T-helper 17 cell (primary cell): ENCODE results near the gene CEP68. TPM values are rescaled to one million over a fixed set of nuclear protein-coding genes. Genes with fewer than 3 reads are reported as not detected.

Experiments
- ATAC-seq: fragments of 150-1000 bp; cut with Tn5 transposase; 2 replicates; pipeline ENCODE4 v1.10.0; 2021; ENCODE audit warnings: mild to moderate bottlenecking, moderate library complexity
- DNase-seq, 3 donors: peaks; one replicate each; pipeline versions ENCODE4 v3.0.0 to v3.0.0-alpha.2; 2020 to 2021
- H3K9me3 ChIP-seq: one replicate; pipeline ENCODE4 v1.7.0; 2013; ENCODE audit warnings: low read length, mild to moderate bottlenecking; ENCODE audit not compliant: control insufficient read depth, poor library complexity, severe bottlenecking
- H3K27ac Mint-ChIP-seq: one replicate; pipeline ENCODE4 v1.8.0; 2022; ENCODE audit warnings: mild to moderate bottlenecking, moderate library complexity, mixed read lengths
- H3K27me3 Mint-ChIP-seq: one replicate; pipeline ENCODE4 v1.8.0; 2022; ENCODE audit warnings: mixed read lengths
- H3K36me3 Mint-ChIP-seq: one replicate; pipeline ENCODE4 v1.8.0; 2022; ENCODE audit warnings: low read depth, mixed read lengths
- H3K4me1 Mint-ChIP-seq: one replicate; pipeline ENCODE4 v1.8.0; 2022; ENCODE audit warnings: mild to moderate bottlenecking, mixed read lengths
- H3K4me3 Mint-ChIP-seq: one replicate; pipeline ENCODE4 v1.8.0; 2022; ENCODE audit warnings: mild to moderate bottlenecking, moderate library complexity, mixed read lengths
- total RNA-seq, 4 donors: library from RNA in 2 of 4; stranded (reverse) in 2 of 4; gene quantifications; one replicate each; pipeline ENCODE4 v1.2.3 and lab custom pipeline; 2022 to 2026

CEP68 gene
- total RNA-seq, 2 donors from 2014 or later = 13.6 to 22.5 TPM

DNA sequence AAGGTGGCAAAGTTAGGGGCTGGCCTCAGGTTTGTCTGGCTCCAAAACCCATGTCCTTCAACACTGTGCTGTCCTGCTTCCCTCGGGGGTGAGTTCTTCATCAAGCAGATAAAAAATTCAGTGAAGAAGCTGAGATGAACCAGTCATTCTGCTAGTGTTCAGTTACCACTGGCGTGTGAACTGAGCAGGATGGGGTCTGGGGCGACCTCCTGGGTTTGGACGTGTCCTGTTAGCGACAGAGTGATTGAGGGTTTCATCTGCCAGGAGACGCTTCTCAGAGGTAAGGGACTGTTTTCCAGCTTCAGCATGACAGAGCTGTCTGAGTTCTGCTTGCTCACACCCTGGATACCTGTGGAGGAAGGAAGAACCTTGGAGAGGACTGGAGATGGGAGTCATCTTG, 14.6 kb downstream of the CEP68 start:
- peak overlapping the region; percentile 86 for H3K27ac Mint-ChIP-seq
- DNase-seq (no peak), ATAC-seq (no peak)
- H3K9me3 ChIP-seq = no peaks in the 10 kb centered on the region
- H3K4me3 Mint-ChIP-seq = no peak overlapping the region
- H3K4me1 Mint-ChIP-seq = peaks cover 26% of the 10 kb centered on the region
- H3K27me3 Mint-ChIP-seq = no peaks in the 10 kb centered on the region
- no peaks in the 10 kb centered on the region for H3K36me3 Mint-ChIP-seq

- H3K36me3 Mint-ChIP-seq = no peaks in the 10 kb centered on the region
- peaks cover 25% of the 10 kb centered on the region for H3K4me1 Mint-ChIP-seq
- no peaks in the 10 kb centered on the region for H3K9me3 ChIP-seq
- no peak for ATAC-seq
- peak overlapping the region; percentile 86 for H3K27ac Mint-ChIP-seq
- no peak for DNase-seq
- no peak overlapping the region for H3K4me3 Mint-ChIP-seq
- H3K27me3 Mint-ChIP-seq = no peaks in the 10 kb centered on the region
Measured at GRCh38 chr2:65071499-65072180, 15.4 kb downstream of the CEP68 start.

GRCh38 chr2:65072181-65072970, 16.2 kb downstream of the CEP68 start:
- no peak for ATAC-seq
- H3K27ac Mint-ChIP-seq = peak overlapping the region; percentile 86
- no peak overlapping the region for H3K4me3 Mint-ChIP-seq
- H3K9me3 ChIP-seq = no peaks in the 10 kb centered on the region
- no peak for DNase-seq
- H3K4me1 Mint-ChIP-seq = peaks cover 23% of the 10 kb centered on the region
- no peaks in the 10 kb centered on the region for H3K27me3 Mint-ChIP-seq
- H3K36me3 Mint-ChIP-seq = no peaks in the 10 kb centered on the region

DNA sequence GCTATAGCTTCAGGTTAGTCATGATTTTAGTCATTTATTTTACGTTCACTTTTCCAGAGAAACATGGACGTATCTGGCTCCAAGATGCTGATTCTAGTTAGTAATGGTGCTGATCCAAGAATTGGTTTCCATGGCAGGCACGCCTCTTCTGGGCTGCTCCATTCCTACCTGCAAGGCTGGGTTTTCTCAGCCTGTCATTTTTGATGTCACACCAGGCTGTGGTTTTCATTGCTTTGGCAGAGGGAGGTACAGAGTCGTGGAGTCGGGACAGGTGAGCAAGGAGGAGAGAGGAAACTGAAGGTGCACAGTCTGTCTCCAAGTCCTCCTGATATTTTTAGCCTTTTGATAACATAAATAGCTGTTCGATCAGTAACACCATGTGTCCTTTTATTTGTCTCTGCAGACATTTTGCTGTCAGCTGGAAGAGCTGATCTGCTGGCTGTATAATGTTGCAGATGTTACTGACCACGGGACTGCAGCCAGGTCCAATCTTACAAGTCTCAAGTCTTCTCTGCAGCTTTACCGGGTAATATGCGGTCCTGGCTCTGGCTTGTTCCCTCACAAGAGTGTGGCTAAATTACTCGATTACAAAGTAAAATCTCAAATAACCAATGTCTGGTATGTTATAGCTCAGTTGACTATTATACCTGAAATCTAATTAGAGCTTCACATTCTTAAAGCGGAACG, 17.8 kb downstream of the CEP68 start:
- DNase-seq (no peak), ATAC-seq (no peak)
- H3K27ac Mint-ChIP-seq = peak overlapping the region; percentile 74
- H3K4me1 Mint-ChIP-seq = peaks cover 12% of the 10 kb centered on the region
- H3K4me3 Mint-ChIP-seq = no peak overlapping the region
- H3K27me3 Mint-ChIP-seq = no peaks in the 10 kb centered on the region
- no peaks in the 10 kb centered on the region for H3K36me3 Mint-ChIP-seq
- no peaks in the 10 kb centered on the region for H3K9me3 ChIP-seq

- Mint-ChIP-seq H3K36me3 (no peaks in the 10 kb centered on the region), H3K4me3 (no peak overlapping the region), H3K4me1 (peaks cover 6% of the 10 kb centered on the region), H3K27me3 (no peaks in the 10 kb centered on the region), H3K27ac (no peak overlapping the region)
- H3K9me3 ChIP-seq = no peaks in the 10 kb centered on the region
- ATAC-seq = no peak
- no peak for DNase-seq
Measured at GRCh38 chr2:65075176-65075575, 19.0 kb downstream of the CEP68 start.

DNA sequence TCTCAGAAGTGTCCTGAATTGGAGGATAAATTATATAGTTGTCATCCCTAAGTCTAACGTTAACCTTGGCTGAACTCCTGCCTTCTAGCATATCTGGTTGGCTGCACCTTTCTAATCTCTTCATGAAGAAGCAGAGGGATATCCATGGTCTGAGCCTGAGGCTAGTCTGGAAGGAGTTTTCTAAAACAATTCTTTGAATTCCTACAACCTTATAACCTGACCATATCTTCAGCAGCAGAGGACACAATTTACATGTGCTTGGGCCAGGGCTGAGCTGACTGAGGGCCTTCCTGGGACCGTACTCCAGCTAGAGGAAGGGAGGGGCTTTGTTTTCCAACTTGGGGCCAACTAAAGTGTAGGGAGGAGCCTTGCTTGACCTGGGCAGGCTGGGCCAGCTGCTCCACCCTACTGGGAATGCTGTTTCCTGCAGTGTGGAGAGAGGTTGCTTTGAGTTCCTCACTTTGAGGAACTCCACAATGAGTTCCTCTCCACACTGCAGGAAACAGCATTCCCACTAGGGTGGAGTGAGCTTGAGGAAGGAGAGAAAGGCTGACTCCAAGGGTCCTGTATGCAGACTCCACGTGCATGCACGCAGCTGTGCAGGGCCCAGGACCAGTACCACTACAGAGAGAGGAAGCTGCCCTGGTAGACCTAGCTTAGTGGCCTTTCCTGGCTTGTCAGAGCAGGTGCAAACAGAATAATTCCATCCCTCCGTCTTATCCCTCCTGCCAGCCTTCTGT, 19.6 kb downstream of the CEP68 start:
- Mint-ChIP-seq H3K4me1 (peaks cover 4% of the 10 kb centered on the region), H3K36me3 (no peaks in the 10 kb centered on the region), H3K27ac (no peak overlapping the region), H3K27me3 (no peaks in the 10 kb centered on the region), H3K4me3 (no peak overlapping the region)
- H3K9me3 ChIP-seq = no peaks in the 10 kb centered on the region
- no peak for ATAC-seq
- DNase-seq = no peak

GRCh38 chr2:65076345-65076710, 20.1 kb downstream of the CEP68 start:
- Mint-ChIP-seq H3K4me3 (no peak overlapping the region), H3K27me3 (no peaks in the 10 kb centered on the region), H3K36me3 (no peaks in the 10 kb centered on the region), H3K27ac (no peak overlapping the region), H3K4me1 (peaks cover 3% of the 10 kb centered on the region)
- DNase-seq (no peak), ATAC-seq (no peak)
- H3K9me3 ChIP-seq = no peaks in the 10 kb centered on the region

GRCh38 chr2:65077898-65078297, 21.7 kb downstream of the CEP68 start:
- no peaks in the 10 kb centered on the region for H3K27me3 Mint-ChIP-seq
- H3K9me3 ChIP-seq = no peaks in the 10 kb centered on the region
- H3K36me3 Mint-ChIP-seq = peaks cover 3% of the 10 kb centered on the region
- no peak for DNase-seq
- H3K4me1 Mint-ChIP-seq = peaks cover 2% of the 10 kb centered on the region
- H3K4me3 Mint-ChIP-seq = no peak overlapping the region
- ATAC-seq = no peak
- peak overlapping the region; percentile 72 for H3K27ac Mint-ChIP-seq

DNA sequence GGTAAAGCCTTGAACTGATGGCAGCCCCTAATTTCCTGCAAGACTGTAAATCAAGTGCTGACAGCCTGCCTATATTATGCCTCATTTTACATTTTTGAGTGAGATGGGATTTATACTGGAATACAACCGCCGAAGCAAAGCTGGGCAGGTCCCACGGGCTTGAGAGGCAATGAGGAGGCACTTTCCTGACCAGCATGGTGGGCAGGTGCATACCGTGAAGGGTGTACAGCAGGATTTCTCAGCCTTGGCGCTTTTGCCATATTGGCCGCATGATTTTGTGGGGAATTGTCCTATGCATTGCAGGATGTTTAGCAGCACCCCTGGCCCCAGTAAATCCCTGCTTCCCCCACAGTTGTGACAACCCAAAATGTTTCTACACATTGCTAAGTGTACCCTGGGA, 22.8 kb downstream of the CEP68 start:
- ATAC-seq = no peak
- Mint-ChIP-seq H3K4me1 (peaks cover 2% of the 10 kb centered on the region), H3K27me3 (no peaks in the 10 kb centered on the region), H3K4me3 (no peak overlapping the region), H3K36me3 (peaks cover 4% of the 10 kb centered on the region), H3K27ac (peak overlapping the region; percentile 72)
- no peak for DNase-seq
- H3K9me3 ChIP-seq = no peaks in the 10 kb centered on the region

DNA sequence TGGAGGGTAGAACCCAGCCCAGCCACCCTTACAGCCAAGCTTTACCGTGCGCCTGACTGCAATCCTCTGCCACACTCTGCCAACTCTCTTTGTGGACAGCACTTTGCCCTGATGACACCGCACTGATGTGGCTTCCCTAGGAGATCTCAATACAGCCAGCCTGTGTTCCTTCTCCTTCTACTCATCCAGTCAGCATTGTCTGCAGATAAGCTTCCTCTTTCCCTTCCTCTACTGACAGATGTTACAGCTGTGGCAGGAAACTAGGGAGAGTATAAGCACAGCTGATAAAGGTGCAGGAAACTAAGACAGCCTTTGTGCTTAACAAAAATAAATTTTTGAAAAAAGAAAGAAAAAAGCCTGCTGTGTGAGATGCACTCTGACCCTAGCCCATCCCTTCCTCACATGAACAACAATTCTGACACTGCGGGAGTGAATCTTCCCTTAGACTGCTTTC, 25.0 kb downstream of the CEP68 start:
- H3K4me1 Mint-ChIP-seq = peaks cover 2% of the 10 kb centered on the region
- no peaks in the 10 kb centered on the region for H3K27me3 Mint-ChIP-seq
- H3K9me3 ChIP-seq = no peaks in the 10 kb centered on the region
- DNase-seq (no peak), ATAC-seq (peak; percentile 22)
- peak overlapping the region; percentile 84 for H3K27ac Mint-ChIP-seq
- no peak overlapping the region for H3K4me3 Mint-ChIP-seq
- H3K36me3 Mint-ChIP-seq = peaks cover 7% of the 10 kb centered on the region

- ATAC-seq (no peak), DNase-seq (no peak)
- Mint-ChIP-seq H3K4me1 (peaks cover 4% of the 10 kb centered on the region), H3K4me3 (no peak overlapping the region), H3K36me3 (peaks cover 9% of the 10 kb centered on the region), H3K27ac (peak overlapping the region; percentile 75), H3K27me3 (no peaks in the 10 kb centered on the region)
- H3K9me3 ChIP-seq = no peaks in the 10 kb centered on the region
Measured at GRCh38 chr2:65085148-65085547, 28.9 kb downstream of the CEP68 start.

DNA sequence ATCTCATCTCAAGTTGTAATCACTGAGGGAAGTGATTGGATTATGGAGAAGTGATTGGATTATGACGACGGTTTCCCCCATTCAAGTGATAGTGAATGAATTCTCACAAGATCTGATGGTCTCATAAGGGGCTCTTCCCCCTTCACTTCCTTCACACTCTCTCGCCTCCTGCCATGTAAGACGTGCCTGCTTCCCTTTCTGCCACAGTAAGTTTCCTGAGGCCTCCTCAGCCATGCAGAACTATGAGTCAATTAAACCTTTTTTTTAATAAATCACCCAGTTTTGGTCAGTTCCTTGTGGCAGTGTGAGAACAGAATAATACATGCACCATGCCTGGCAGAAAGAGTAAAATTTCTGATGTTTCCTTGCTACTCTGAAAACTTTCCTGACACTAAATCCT, 36.6 kb downstream of the CEP68 start:
- Mint-ChIP-seq H3K4me3 (no peak overlapping the region), H3K27me3 (no peaks in the 10 kb centered on the region), H3K36me3 (peaks cover 11% of the 10 kb centered on the region), H3K27ac (peak overlapping the region; percentile 45), H3K4me1 (peaks cover 25% of the 10 kb centered on the region)
- ATAC-seq = no peak
- no peak for DNase-seq
- no peaks in the 10 kb centered on the region for H3K9me3 ChIP-seq

- peak overlapping the region; percentile 45 for H3K27ac Mint-ChIP-seq
- no peaks in the 10 kb centered on the region for H3K9me3 ChIP-seq
- DNase-seq = no peak
- H3K4me3 Mint-ChIP-seq = no peak overlapping the region
- H3K27me3 Mint-ChIP-seq = no peaks in the 10 kb centered on the region
- peaks cover 25% of the 10 kb centered on the region for H3K4me1 Mint-ChIP-seq
- peaks cover 11% of the 10 kb centered on the region for H3K36me3 Mint-ChIP-seq
- no peak for ATAC-seq
Measured at GRCh38 chr2:65093211-65093610, 37.0 kb downstream of the CEP68 start.
